Ishikawa (cell line): ENCODE measurements around the gene TNK2.

Source experiments
- CREB1 ChIP-seq: IDR thresholded peaks from 2 replicates; pipeline ENCODE4 v1.6.1; 2012; ENCODE audit warnings: low read depth
- RAD21 ChIP-seq: IDR thresholded peaks from 2 replicates; pipeline ENCODE4 v1.6.1; 2012; ENCODE audit warnings: low read depth
- TAF1 ChIP-seq: IDR thresholded peaks from 2 replicates; pipeline ENCODE4 v1.6.1; 2012; ENCODE audit warnings: low read depth, mild to moderate bottlenecking

DNA sequence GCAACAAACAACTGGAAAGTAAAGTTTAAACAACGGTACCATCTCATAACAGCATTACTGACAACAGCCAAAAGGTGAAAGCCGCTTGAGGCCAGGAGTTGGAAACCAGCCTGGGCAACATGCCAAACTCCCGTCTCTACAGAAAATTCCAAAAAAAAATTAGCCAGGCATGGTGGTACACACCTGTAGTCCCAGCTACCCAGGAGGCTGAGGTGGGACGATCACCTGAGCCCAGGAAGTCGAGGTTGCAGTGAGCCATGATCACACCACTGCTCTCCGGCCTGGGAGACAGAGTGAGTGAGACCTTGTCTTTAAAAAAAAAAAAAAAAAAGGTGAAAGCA, 4.4 kb downstream of the TNK2 start:
- no peak for TF ChIP-seq TAF1
- TF ChIP-seq RAD21 = no peak
- TF ChIP-seq CREB1 = no peak
